Cardiac fibroblast (primary cell): Measurements from ENCODE around the gene SAPCD2.

Experiments used
- DNase-seq, 2 donors: peaks; one replicate each; pipeline versions ENCODE4 v3.0.0 to v3.0.0-alpha.2; 2010; ENCODE audit warnings: low read depth in 2 of 2
- H3K4me3 ChIP-seq, 2 donors: replicated peaks in 1 of 2; 1 replicate in 1 of 2; 2 replicates in 1 of 2; pipeline ENCODE4 v1.5.1; 2011; ENCODE audit warnings: low read depth in 2 of 2, low read length in 2 of 2, mild to moderate bottlenecking in 2 of 2, moderate library complexity in 1 of 2
- TF ChIP-seq, protein P1 (sequence below): IDR thresholded peaks from one replicate; pipeline ENCODE4 v1.5.1; 2011; ENCODE audit warnings: low read depth, mild to moderate bottlenecking, low read length, inconsistent platforms

SAPCD2 gene

DNA sequence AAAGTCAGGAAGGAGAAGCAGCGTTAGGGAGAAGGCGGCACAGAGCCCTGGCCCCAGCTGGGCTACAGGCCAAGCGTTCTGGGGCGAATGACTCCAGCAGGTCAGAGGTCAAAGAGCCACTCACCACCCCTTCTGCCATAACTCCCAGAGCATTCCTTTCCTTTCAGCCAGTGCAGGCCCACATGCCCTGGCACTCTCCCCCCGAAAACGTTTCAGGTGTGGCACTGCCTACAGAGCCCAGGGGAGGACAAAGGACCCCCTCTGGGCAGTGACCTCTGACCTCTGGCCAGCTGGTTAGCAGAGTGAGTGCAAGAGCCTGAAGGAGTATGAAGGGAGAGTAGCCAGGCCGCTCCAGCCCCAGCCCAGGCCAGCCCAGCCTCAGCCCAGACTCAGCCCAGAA, 47.2 kb downstream of the SAPCD2 start:
- H3K4me3 ChIP-seq: no peak overlapping the region
- no peak for DNase-seq
- TF ChIP-seq, protein P1, sequence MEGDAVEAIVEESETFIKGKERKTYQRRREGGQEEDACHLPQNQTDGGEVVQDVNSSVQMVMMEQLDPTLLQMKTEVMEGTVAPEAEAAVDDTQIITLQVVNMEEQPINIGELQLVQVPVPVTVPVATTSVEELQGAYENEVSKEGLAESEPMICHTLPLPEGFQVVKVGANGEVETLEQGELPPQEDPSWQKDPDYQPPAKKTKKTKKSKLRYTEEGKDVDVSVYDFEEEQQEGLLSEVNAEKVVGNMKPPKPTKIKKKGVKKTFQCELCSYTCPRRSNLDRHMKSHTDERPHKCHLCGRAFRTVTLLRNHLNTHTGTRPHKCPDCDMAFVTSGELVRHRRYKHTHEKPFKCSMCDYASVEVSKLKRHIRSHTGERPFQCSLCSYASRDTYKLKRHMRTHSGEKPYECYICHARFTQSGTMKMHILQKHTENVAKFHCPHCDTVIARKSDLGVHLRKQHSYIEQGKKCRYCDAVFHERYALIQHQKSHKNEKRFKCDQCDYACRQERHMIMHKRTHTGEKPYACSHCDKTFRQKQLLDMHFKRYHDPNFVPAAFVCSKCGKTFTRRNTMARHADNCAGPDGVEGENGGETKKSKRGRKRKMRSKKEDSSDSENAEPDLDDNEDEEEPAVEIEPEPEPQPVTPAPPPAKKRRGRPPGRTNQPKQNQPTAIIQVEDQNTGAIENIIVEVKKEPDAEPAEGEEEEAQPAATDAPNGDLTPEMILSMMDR: no peak

DNA sequence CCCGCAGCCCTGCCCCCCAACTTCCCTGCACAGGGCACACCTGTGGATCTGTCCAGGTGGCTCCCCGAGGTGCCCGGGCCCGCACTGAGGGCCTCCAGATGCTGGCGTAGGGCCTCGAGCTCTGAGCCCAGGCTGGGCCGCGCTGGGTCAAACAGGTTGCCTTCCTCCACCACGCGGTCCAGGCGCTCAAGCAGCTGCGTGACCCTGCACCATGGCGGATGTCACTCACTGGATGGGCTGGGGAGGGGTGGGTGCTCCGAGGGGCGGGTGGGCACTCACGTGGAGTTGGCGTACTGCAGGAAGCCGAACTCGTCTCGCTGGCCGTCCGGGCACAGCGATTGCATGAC, 47.7 kb downstream of the SAPCD2 start:
- TF ChIP-seq, protein P1: no peak
- no peak overlapping the region for H3K4me3 ChIP-seq
- no peak for DNase-seq

DNA sequence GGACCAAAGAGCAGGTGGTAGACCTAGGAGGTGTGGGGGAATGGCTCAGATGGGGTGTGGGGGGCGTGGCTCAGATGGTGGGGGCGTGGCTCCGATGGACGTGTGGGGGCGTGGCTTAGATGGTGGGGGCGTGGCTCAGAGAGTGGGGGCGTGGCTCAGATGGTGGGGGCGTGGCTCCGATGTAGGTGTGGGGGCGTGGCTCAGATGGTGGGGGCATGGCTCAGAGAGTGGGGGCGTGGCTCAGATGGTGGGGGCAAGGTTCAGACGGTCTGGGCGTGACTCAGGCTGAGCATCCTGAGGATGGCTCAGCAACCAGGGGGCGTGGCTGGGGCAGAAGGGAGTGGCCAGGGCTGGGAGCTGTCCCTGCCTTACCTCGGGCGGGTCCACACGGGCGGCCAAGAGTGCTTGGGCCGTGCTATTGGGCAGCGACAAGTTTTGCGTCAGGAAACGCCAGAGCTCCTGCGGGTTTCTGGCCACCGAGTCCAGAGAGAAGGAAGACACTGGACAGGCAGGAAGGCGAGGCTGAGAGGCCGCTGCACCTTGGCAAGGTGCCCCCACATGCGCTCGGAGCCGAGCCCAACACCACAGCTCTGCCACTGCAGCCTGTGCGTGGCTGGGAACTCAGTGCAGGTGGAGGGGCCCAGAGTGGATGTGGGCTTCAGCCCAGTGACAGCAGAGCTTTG, 48.2 kb downstream of the SAPCD2 start:
- no peak overlapping the region for H3K4me3 ChIP-seq
- peak; percentile 35 to 76 for DNase-seq
- TF ChIP-seq, protein P1: no peak

DNA sequence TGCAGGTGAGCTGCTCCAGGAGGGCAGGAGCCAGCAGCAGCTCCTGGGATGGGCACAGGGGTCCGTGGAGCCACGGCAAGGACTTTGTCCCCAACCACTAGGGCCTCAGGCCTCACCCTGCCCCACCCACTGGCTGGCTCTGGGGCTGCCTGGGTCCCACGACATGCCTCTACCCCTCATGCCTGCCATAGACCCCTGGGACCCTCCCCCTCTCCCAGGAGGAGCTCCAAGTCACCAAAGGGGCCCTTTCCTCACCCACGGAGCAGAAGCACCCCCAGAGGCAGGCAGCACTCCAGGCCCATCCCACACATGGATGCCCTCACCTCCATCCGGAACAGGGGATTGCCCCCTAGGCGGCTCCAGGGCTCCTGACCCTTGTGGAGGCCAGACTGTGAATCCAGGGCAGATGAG, 48.8 kb downstream of the SAPCD2 start:
- DNase-seq: no peak
- TF ChIP-seq, protein P1: no peak
- no peak overlapping the region for H3K4me3 ChIP-seq

DNA sequence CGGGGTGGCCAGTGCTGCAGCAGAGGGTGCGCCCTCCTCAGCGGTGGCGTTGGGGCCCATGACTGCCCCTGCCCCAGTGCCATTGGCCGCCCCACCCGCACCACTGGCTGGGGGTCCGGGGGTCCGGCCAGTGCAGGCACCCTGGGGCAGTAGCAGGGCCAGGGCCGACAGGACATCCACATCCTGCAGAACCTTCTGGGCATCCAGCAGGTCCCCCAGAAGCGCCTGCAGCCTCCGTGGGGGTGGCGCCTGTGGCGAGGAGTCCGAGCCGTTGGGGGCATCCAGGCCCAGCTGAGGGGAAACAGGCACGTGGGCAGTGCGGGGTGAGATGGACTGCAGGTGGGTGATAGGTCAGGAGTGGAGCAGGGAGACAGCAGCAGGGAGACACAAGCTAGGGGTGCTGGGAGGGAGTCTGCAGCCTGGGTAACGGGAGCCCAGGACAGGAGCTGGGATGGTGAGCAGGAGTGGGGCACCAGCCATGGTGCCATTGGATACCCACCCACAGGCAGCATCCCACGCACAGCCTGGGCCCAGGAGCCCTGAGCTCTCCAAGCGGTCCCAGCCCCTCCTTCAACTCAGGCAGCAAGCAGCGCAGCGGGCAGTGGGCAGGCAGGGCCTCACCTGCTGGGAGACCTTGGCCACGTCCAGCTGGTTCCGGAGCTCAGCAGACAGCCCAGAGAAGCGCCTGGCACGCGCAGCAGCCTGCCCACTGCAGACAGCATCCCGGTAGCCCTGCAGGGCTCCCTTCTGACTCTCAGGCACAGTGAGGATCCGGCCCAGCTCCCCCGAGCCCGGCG, 49.4 kb downstream of the SAPCD2 start:
- no peak for DNase-seq
- no peak overlapping the region for H3K4me3 ChIP-seq
- TF ChIP-seq, protein P1: no peak

DNA sequence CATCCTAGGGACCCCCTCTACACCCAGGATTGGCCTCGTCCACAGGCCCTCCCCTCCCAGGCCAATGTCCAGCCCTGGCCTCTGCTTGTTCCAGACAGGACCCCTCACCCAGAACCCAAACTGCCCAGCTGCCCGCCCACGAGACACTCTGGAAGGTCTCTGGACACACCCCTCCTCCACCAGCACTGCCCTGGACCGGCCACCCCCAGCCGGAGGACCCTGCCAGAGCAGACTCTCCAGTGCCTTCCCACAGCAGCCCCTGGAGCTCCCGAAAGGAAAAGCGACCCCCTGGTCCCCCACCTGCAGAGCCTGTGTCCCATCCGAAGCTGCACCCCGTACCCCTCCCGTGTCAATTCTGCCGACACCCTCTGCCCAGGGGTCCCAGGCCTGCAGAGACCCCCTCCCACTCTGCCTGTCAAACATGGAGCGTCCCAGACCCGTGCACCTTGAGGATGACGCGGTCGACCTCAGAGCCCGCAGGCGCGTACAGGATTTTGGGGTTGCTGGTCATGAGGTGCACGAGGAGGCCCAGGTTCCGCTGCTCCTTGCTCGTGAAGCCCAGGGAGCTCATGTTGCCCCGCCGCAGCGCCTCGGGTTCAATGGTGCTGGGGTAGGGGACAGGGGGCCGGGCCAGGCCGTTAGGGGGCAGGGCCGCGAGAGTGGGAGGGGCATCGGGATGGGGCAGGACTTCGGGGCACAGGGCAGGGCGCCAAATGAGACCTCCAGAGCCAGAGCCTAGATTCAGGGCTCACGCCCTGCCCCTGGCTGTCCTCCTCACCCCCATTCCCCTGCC, 50.3 kb downstream of the SAPCD2 start:
- no peak overlapping the region for H3K4me3 ChIP-seq
- TF ChIP-seq, protein P1: no peak
- DNase-seq: no peak
